HG03060 (cell line): ENCODE results near the gene C20orf144.
"Not testable (repeated sequence)": the region's sequence is repeated elsewhere in the genome, so short reads cannot be mapped to it uniquely, and the experiment has no call there.

Experiments used
- ATAC-seq: cut with Tn5 transposase; IDR thresholded peaks from one replicate; pipeline ENCODE4 v1.9.1; 2021; ENCODE audit warnings: low read depth, moderate number of reproducible peaks; ENCODE audit not compliant: unreplicated experiment

C20orf144 gene

GRCh38 chr20:33662172-33662571 lies at the start of gene C20orf144:
C20orf144 (plus strand) TSS chr20:33662327; CDS start chr20:33662346, 19 bp downstream.
- ATAC-seq: no peak

- ATAC-seq: no peak
These were observed 40.3 kb upstream of the C20orf144 start for GRCh38 chr20:33621717-33622400.

GRCh38 chr20:33622705-33623365 lies 39.3 kb upstream of the C20orf144 start:
- ATAC-seq: no peak

GRCh38 chr20:33624399-33624798 lies 37.7 kb upstream of the C20orf144 start:
- ATAC-seq: no peak

GRCh38 chr20:33626190-33626589 lies 35.9 kb upstream of the C20orf144 start:
- no peak for ATAC-seq

GRCh38 chr20:33627577-33628216 lies 34.4 kb upstream of the C20orf144 start:
- ATAC-seq: no peak

GRCh38 chr20:33629533-33629932 lies 32.6 kb upstream of the C20orf144 start:
- no peak for ATAC-seq

GRCh38 chr20:33629979-33630378 lies 32.1 kb upstream of the C20orf144 start:
- no peak for ATAC-seq

- ATAC-seq: no peak
These were observed 31.6 kb upstream of the C20orf144 start for GRCh38 chr20:33630507-33630906.

- not testable (repeated sequence) for ATAC-seq
These were observed 30.2 kb upstream of the C20orf144 start for GRCh38 chr20:33631910-33632309.

GRCh38 chr20:33635341-33635740 lies 26.8 kb upstream of the C20orf144 start:
- no peak for ATAC-seq

GRCh38 chr20:33636776-33637175 lies 25.4 kb upstream of the C20orf144 start:
- no peak for ATAC-seq

- ATAC-seq: no peak
These were observed 21.8 kb upstream of the C20orf144 start for GRCh38 chr20:33640287-33640686.

GRCh38 chr20:33644313-33645071 lies 17.6 kb upstream of the C20orf144 start:
- ATAC-seq: no peak

GRCh38 chr20:33645072-33645358 lies 17.1 kb upstream of the C20orf144 start:
- no peak for ATAC-seq

- no peak for ATAC-seq
These were observed 16.7 kb upstream of the C20orf144 start for GRCh38 chr20:33645396-33645795.

- ATAC-seq: no peak
These were observed 15.9 kb upstream of the C20orf144 start for GRCh38 chr20:33646191-33646590.

- not testable (repeated sequence) for ATAC-seq
These were observed 15.0 kb upstream of the C20orf144 start for GRCh38 chr20:33646959-33647602.

- ATAC-seq: no peak
These were observed 14.3 kb upstream of the C20orf144 start for GRCh38 chr20:33647603-33648395.
